Measurements from ENCODE around the gene CYTH1.

DNA sequence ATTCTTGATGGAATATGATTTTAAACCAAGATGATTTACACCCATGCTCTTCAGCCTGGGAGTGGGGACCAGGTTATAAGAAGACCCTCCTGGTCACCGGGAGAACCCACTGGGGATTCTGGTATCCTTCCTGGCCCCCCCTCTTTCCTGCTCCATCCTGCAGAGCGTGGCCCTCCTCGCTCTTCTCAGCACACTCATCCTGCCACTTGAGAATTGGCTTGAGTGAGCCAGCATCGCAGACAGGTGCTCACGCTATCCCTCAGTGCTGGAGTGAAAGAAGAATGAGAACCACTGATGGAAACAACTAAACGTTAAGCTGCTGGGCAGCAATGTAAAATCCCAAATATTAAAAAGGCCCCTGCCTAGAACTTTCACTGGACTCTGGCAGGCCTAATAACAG lies 98.0 kb downstream of the CYTH1 start:
- TF ChIP-seq SP1 (CRISPR knock-in tag; conservative IDR thresholded peaks at IDR 0.05) (no peak), FOXJ3 (CRISPR knock-in tag; IDR thresholded peaks at IDR 0.05; ENCODE audit: borderline replicate concordance) (no peak), NR2C2 (CRISPR knock-in tag; IDR thresholded peaks at IDR 0.05) (no peak), ESRRA (CRISPR knock-in tag; IDR thresholded peaks at IDR 0.05; ENCODE audit: borderline replicate concordance) (no peak), FOXK1 (CRISPR knock-in tag; IDR thresholded peaks at IDR 0.05) (no peak), ZBTB21 (CRISPR knock-in tag; IDR thresholded peaks at IDR 0.05; ENCODE audit: borderline replicate concordance) (no peak), KAT7 (CRISPR knock-in tag; IDR thresholded peaks at IDR 0.05; ENCODE audit: borderline replicate concordance) (no peak), JUN (CRISPR knock-in tag; IDR thresholded peaks at IDR 0.05) (no peak)
- TF ChIP-seq, protein P1, sequence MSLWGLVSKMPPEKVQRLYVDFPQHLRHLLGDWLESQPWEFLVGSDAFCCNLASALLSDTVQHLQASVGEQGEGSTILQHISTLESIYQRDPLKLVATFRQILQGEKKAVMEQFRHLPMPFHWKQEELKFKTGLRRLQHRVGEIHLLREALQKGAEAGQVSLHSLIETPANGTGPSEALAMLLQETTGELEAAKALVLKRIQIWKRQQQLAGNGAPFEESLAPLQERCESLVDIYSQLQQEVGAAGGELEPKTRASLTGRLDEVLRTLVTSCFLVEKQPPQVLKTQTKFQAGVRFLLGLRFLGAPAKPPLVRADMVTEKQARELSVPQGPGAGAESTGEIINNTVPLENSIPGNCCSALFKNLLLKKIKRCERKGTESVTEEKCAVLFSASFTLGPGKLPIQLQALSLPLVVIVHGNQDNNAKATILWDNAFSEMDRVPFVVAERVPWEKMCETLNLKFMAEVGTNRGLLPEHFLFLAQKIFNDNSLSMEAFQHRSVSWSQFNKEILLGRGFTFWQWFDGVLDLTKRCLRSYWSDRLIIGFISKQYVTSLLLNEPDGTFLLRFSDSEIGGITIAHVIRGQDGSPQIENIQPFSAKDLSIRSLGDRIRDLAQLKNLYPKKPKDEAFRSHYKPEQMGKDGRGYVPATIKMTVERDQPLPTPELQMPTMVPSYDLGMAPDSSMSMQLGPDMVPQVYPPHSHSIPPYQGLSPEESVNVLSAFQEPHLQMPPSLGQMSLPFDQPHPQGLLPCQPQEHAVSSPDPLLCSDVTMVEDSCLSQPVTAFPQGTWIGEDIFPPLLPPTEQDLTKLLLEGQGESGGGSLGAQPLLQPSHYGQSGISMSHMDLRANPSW (CRISPR knock-in tag; conservative IDR thresholded peaks at IDR 0.05; ENCODE audit: low read depth), result no peak
- TF ChIP-seq, protein P2, sequence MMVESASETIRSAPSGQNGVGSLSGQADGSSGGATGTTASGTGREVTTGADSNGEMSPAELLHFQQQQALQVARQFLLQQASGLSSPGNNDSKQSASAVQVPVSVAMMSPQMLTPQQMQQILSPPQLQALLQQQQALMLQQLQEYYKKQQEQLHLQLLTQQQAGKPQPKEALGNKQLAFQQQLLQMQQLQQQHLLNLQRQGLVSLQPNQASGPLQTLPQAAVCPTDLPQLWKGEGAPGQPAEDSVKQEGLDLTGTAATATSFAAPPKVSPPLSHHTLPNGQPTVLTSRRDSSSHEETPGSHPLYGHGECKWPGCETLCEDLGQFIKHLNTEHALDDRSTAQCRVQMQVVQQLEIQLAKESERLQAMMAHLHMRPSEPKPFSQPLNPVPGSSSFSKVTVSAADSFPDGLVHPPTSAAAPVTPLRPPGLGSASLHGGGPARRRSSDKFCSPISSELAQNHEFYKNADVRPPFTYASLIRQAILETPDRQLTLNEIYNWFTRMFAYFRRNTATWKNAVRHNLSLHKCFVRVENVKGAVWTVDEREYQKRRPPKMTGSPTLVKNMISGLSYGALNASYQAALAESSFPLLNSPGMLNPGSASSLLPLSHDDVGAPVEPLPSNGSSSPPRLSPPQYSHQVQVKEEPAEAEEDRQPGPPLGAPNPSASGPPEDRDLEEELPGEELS (CRISPR knock-in tag; IDR thresholded peaks at IDR 0.05), result no peak
- TF ChIP-seq, protein P3, sequence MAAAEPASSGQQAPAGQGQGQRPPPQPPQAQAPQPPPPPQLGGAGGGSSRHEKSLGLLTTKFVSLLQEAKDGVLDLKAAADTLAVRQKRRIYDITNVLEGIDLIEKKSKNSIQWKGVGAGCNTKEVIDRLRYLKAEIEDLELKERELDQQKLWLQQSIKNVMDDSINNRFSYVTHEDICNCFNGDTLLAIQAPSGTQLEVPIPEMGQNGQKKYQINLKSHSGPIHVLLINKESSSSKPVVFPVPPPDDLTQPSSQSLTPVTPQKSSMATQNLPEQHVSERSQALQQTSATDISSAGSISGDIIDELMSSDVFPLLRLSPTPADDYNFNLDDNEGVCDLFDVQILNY (CRISPR knock-in tag; IDR thresholded peaks at IDR 0.05), result no peak
- TF ChIP-seq, protein P4, sequence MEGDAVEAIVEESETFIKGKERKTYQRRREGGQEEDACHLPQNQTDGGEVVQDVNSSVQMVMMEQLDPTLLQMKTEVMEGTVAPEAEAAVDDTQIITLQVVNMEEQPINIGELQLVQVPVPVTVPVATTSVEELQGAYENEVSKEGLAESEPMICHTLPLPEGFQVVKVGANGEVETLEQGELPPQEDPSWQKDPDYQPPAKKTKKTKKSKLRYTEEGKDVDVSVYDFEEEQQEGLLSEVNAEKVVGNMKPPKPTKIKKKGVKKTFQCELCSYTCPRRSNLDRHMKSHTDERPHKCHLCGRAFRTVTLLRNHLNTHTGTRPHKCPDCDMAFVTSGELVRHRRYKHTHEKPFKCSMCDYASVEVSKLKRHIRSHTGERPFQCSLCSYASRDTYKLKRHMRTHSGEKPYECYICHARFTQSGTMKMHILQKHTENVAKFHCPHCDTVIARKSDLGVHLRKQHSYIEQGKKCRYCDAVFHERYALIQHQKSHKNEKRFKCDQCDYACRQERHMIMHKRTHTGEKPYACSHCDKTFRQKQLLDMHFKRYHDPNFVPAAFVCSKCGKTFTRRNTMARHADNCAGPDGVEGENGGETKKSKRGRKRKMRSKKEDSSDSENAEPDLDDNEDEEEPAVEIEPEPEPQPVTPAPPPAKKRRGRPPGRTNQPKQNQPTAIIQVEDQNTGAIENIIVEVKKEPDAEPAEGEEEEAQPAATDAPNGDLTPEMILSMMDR (IDR thresholded peaks at IDR 0.05), result no peak

Data from WTC11 (cell line).